ENCODE results near the gene SYTL3.

- TF ChIP-seq, protein P1, sequence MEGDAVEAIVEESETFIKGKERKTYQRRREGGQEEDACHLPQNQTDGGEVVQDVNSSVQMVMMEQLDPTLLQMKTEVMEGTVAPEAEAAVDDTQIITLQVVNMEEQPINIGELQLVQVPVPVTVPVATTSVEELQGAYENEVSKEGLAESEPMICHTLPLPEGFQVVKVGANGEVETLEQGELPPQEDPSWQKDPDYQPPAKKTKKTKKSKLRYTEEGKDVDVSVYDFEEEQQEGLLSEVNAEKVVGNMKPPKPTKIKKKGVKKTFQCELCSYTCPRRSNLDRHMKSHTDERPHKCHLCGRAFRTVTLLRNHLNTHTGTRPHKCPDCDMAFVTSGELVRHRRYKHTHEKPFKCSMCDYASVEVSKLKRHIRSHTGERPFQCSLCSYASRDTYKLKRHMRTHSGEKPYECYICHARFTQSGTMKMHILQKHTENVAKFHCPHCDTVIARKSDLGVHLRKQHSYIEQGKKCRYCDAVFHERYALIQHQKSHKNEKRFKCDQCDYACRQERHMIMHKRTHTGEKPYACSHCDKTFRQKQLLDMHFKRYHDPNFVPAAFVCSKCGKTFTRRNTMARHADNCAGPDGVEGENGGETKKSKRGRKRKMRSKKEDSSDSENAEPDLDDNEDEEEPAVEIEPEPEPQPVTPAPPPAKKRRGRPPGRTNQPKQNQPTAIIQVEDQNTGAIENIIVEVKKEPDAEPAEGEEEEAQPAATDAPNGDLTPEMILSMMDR (optimal IDR thresholded peaks at IDR 0.05 in 1 of 3, IDR thresholded peaks at IDR 0.05 in 1 of 3, conservative IDR thresholded peaks at IDR 0.05 in 1 of 3; ENCODE audit: extremely low read depth in 1 of 3, insufficient read depth in 2 of 3, low read length in 3 of 3), result no peak
- TF ChIP-seq EZH2 (IDR thresholded peaks at IDR 0.05; ENCODE audit: low read length), result no peak
Measured at GRCh38 chr6:158625881-158626305, 24.0 kb upstream of the SYTL3 start.

All from keratinocyte (primary cell).